Trophoblast cell (in vitro differentiated cells and primary cell): ENCODE results near the gene IBTK.
"Not testable (repeated sequence)": the region's sequence is repeated elsewhere in the genome, so short reads cannot be mapped to it uniquely, and the experiment has no call there.

Experiments used
- DNase-seq, 2 donors: peaks; one replicate each; pipeline ENCODE4 v3.0.0-alpha.2; 2016
- H2AFZ ChIP-seq: 2 replicates; pipeline ENCODE4 v1.6.1; 2013; ENCODE audit warnings: low read length, moderate library complexity, mild to moderate bottlenecking; ENCODE audit not compliant: insufficient read depth, poor library complexity
- H2AK5ac ChIP-seq: 2 replicates; pipeline ENCODE4 v1.6.1; 2013; ENCODE audit warnings: mild to moderate bottlenecking, low read length
- H2BK120ac ChIP-seq: 2 replicates; pipeline ENCODE4 v1.6.1; 2013; ENCODE audit warnings: low read length, mild to moderate bottlenecking, moderate library complexity; ENCODE audit not compliant: insufficient read depth, poor library complexity
- H2BK12ac ChIP-seq: 2 replicates; pipeline ENCODE4 v1.6.1; 2013; ENCODE audit warnings: mild to moderate bottlenecking, low read length, moderate library complexity
- H2BK5ac ChIP-seq: 2 replicates; pipeline ENCODE4 v1.6.1; 2013; ENCODE audit warnings: low read length, low read depth, moderate library complexity, mild to moderate bottlenecking; ENCODE audit not compliant: poor library complexity
- H3K14ac ChIP-seq: 2 replicates; pipeline ENCODE4 v1.6.1; 2013; ENCODE audit warnings: mild to moderate bottlenecking, low read length
- H3K18ac ChIP-seq: 2 replicates; pipeline ENCODE4 v1.6.1; 2013; ENCODE audit warnings: mild to moderate bottlenecking, low read length
- H3K23ac ChIP-seq: 2 replicates; pipeline ENCODE4 v1.6.1; 2013; ENCODE audit warnings: low read length
- H3K27ac ChIP-seq: 2 replicates; pipeline ENCODE4 v1.5.1; 2013; ENCODE audit warnings: low read depth, mild to moderate bottlenecking, inconsistent platforms, low read length, moderate library complexity
- H3K27me3 ChIP-seq: 2 replicates; pipeline ENCODE4 v1.6.1; 2013; ENCODE audit warnings: inconsistent platforms, mild to moderate bottlenecking, low read length, moderate library complexity; ENCODE audit not compliant: insufficient read depth
- H3K36me3 ChIP-seq, 2 experiments: 1 replicate in 1 of 2; 2 replicates in 1 of 2; pipeline ENCODE4 v1.6.1; 2013; ENCODE audit warnings: low read length in 2 of 2, mild to moderate bottlenecking in 2 of 2, moderate library complexity in 1 of 2; ENCODE audit not compliant: insufficient read depth in 2 of 2, control insufficient read depth in 1 of 2
- H3K4ac ChIP-seq: 2 replicates; pipeline ENCODE4 v1.6.1; 2013; ENCODE audit warnings: low read depth, mild to moderate bottlenecking, low read length, moderate library complexity
- H3K4me1 ChIP-seq, 2 experiments: 1 replicate in 1 of 2; 2 replicates in 1 of 2; pipeline ENCODE4 v1.6.1; 2013; ENCODE audit warnings: low read length in 2 of 2, mild to moderate bottlenecking in 2 of 2, moderate library complexity in 1 of 2; ENCODE audit not compliant: insufficient read depth in 2 of 2, control insufficient read depth in 1 of 2
- H3K4me2 ChIP-seq: 2 replicates; pipeline ENCODE4 v1.6.1; 2013; ENCODE audit warnings: inconsistent platforms, mild to moderate bottlenecking, low read length, moderate library complexity
- H3K4me3 ChIP-seq: 2 replicates; pipeline ENCODE4 v1.5.1; 2013; ENCODE audit warnings: mild to moderate bottlenecking, low read depth, low read length, inconsistent platforms
- H3K79me1 ChIP-seq: one replicate; pipeline ENCODE4 v1.6.1; 2013; ENCODE audit warnings: low read length
- H3K79me2 ChIP-seq: 2 replicates; pipeline ENCODE4 v1.6.1; 2013; ENCODE audit warnings: low read length, mild to moderate bottlenecking; ENCODE audit not compliant: control insufficient read depth, insufficient read depth, poor library complexity
- H3K9ac ChIP-seq: 2 replicates; pipeline ENCODE4 v1.6.1; 2013; ENCODE audit warnings: mild to moderate bottlenecking, low read length
- H3K9me3 ChIP-seq: 2 replicates; pipeline ENCODE4 v1.6.1; 2013; ENCODE audit warnings: low read depth, mild to moderate bottlenecking, control low read depth, inconsistent platforms, low read length; ENCODE audit not compliant: insufficient read depth
- H4K12ac ChIP-seq: 2 replicates; pipeline ENCODE4 v1.6.1; 2013; ENCODE audit warnings: low read depth, mild to moderate bottlenecking, low read length, moderate library complexity
- H4K8ac ChIP-seq: 2 replicates; pipeline ENCODE4 v1.6.1; 2013; ENCODE audit warnings: low read depth, mild to moderate bottlenecking, low read length, moderate library complexity
- H4K91ac ChIP-seq: one replicate; pipeline ENCODE4 v1.6.1; 2013; ENCODE audit warnings: low read depth, mild to moderate bottlenecking, low read length, moderate library complexity
- WGBS: extraction: QIAGEN DNeasy Blood & Tissue Kit; methylation state at CpG from one replicate; pipeline ENCODE4 v1.1.7; 2013; ENCODE audit warnings: missing lambda C conversion rate; ENCODE audit not compliant: insufficient read length, insufficient coverage; ENCODE audit errors: extremely low coverage; 5-methylcytosine and 5-hydroxymethylcytosine counted together

The IBTK gene

GRCh38 chr6:82259389-82259788 is 11.8 kb upstream of the IBTK start:
- no peaks in the 10 kb centered on the region for H3K79me1 ChIP-seq
- H3K9me3 ChIP-seq, result no peaks in the 10 kb centered on the region
- no peak overlapping the region for H3K4ac ChIP-seq
- H2AFZ ChIP-seq, result no peak overlapping the region
- H2BK5ac ChIP-seq, result no peak overlapping the region
- H2BK120ac ChIP-seq, result no peak overlapping the region
- H3K27ac ChIP-seq, result no peak overlapping the region
- H3K27me3 ChIP-seq, result no peaks in the 10 kb centered on the region
- no peak overlapping the region for H3K9ac ChIP-seq
- no peak overlapping the region for H4K8ac ChIP-seq
- DNase-seq, result no peak
- H4K12ac ChIP-seq, result no peak overlapping the region
- H2AK5ac ChIP-seq, result no peak overlapping the region
- H3K79me2 ChIP-seq, result no peaks in the 10 kb centered on the region
- H2BK12ac ChIP-seq, result no peak overlapping the region
- H3K23ac ChIP-seq, result no peak overlapping the region
- H3K4me2 ChIP-seq, result no peak overlapping the region
- H3K4me3 ChIP-seq, result no peak overlapping the region
- H3K18ac ChIP-seq, result no peak overlapping the region
- no peak overlapping the region for H4K91ac ChIP-seq
- H3K4me1 ChIP-seq, result peaks cover 0 to 2% of the 10 kb centered on the region in 2 experiments
- no peak overlapping the region for H3K14ac ChIP-seq
- no peaks in the 10 kb centered on the region for H3K36me3 ChIP-seq
- WGBS, result no CpG with 5 or more reads among the region's 1 CpG

DNA sequence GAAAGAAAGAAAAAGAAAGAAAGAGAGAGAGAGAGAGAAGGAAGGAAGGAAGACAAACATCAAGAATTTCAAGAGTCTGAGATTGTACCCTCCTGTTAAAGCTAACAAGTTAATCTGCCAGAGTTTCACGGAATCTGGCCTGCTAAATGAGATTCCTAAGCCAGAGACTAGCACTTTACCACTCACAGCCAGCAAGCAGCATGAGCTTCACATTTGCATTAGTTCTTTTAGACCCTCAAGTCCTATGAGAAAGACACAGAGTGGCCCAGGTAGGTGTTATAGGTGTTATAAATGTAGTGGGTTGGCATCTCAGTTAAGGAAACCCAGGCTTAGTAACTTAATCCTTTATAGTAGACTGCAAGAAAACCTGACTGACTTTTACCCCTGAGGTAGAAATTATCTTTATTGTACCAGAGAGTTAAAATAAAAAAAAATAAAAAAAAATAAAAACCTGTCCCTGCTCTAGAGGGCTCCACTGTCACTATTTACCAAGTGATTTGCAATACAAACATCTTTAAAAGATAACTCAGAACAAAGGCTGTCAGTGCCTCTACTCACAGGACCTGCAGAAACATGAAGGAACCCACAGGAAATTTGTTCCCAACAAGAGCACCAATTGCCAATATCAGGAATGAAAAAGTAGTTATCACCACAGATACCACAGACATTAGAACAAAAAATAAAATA is 9.7 kb upstream of the IBTK start:
- H3K79me2 ChIP-seq, result no peaks in the 10 kb centered on the region
- peaks cover 0 to 2% of the 10 kb centered on the region in 2 experiments for H3K4me1 ChIP-seq
- H2BK12ac ChIP-seq, result no peak overlapping the region
- H3K4me3 ChIP-seq, result no peak overlapping the region
- H3K4me2 ChIP-seq, result no peak overlapping the region
- no peak overlapping the region for H4K91ac ChIP-seq
- H3K4ac ChIP-seq, result no peak overlapping the region
- no peaks in the 10 kb centered on the region for H3K79me1 ChIP-seq
- H2AFZ ChIP-seq, result no peak overlapping the region
- no peak overlapping the region for H2BK5ac ChIP-seq
- H3K27ac ChIP-seq, result no peak overlapping the region
- no CpG with 5 or more reads among the region's 1 CpG for WGBS
- H3K36me3 ChIP-seq, result no peaks in the 10 kb centered on the region
- no peak overlapping the region for H3K23ac ChIP-seq
- H2BK120ac ChIP-seq, result no peak overlapping the region
- no peak overlapping the region for H4K12ac ChIP-seq
- no peak overlapping the region for H4K8ac ChIP-seq
- no peaks in the 10 kb centered on the region for H3K27me3 ChIP-seq
- H3K9me3 ChIP-seq, result no peaks in the 10 kb centered on the region
- no peak for DNase-seq
- no peak overlapping the region for H3K9ac ChIP-seq
- H3K18ac ChIP-seq, result no peak overlapping the region
- no peak overlapping the region for H2AK5ac ChIP-seq
- no peak overlapping the region for H3K14ac ChIP-seq

GRCh38 chr6:82254722-82255121 is 7.2 kb upstream of the IBTK start:
- H3K36me3 ChIP-seq, H2AFZ ChIP-seq, H4K91ac ChIP-seq, H4K12ac ChIP-seq, DNase-seq, H3K9me3 ChIP-seq, H4K8ac ChIP-seq, H3K4me3 ChIP-seq, H3K4me1 ChIP-seq, H2BK120ac ChIP-seq, H3K79me2 ChIP-seq, H3K9ac ChIP-seq, H2AK5ac ChIP-seq, H3K27ac ChIP-seq, H3K27me3 ChIP-seq, H3K14ac ChIP-seq, H3K4ac ChIP-seq, H3K79me1 ChIP-seq, H3K23ac ChIP-seq, H2BK5ac ChIP-seq, H3K18ac ChIP-seq, H2BK12ac ChIP-seq, H3K4me2 ChIP-seq: not testable (repeated sequence)
- no CpG with 5 or more reads among the region's 5 CpGs for WGBS

GRCh38 chr6:82251942-82252341 is 4.4 kb upstream of the IBTK start:
- Histone ChIP-seq H3K79me1 (peaks cover 6% of the 10 kb centered on the region), H3K4me3 (no peak overlapping the region), H3K4me2 (no peak overlapping the region), H4K8ac (no peak overlapping the region), H2BK120ac (no peak overlapping the region), H4K91ac (no peak overlapping the region), H2BK5ac (no peak overlapping the region), H4K12ac (no peak overlapping the region), H3K79me2 (peaks cover 3% of the 10 kb centered on the region), H3K27me3 (no peaks in the 10 kb centered on the region), H3K9ac (no peak overlapping the region), H2AFZ (no peak overlapping the region), H2BK12ac (no peak overlapping the region), H3K18ac (no peak overlapping the region), H3K4me1 (peaks cover 4 to 6% of the 10 kb centered on the region in 2 experiments), H3K36me3 (no peaks in the 10 kb centered on the region), H3K9me3 (no peaks in the 10 kb centered on the region), H3K4ac (no peak overlapping the region), H3K27ac (no peak overlapping the region), H3K23ac (no peak overlapping the region), H3K14ac (no peak overlapping the region), H2AK5ac (no peak overlapping the region)
- peak in 1 of 2 donors; percentile 74 for DNase-seq
